Endothelial cell of umbilical vein (primary cell): Measurements from ENCODE around the gene DLG1. TPM values are rescaled to one million over a fixed set of nuclear protein-coding genes. Genes with fewer than 3 reads are reported as not detected.

ENCODE experiments used
- BruUV-seq: library from RNA; stranded (reverse); fragments of 400-500 nt; replicated peaks from 2 replicates; lab custom pipeline; 2021; lab: Mats Ljungman, UMichigan
- CTCF ChIA-PET: fragments of 300-600, 350-600 bp; sonication (Branson Sonifier 250); formaldehyde crosslinking; loops from one replicate; lab custom pipeline; 2021; ENCODE audit warnings: antibody characterized with exemption, inconsistent platforms; lab: Charles Lee
- POLR2A ChIA-PET: fragments of 300-600, 350-600 bp; sonication (Branson Sonifier 250); formaldehyde crosslinking; loops from one replicate; lab custom pipeline; 2021; ENCODE audit warnings: antibody characterized with exemption, inconsistent platforms; lab: Charles Lee
- DNase-seq: peaks from one replicate; pipeline ENCODE4 v3.0.0-alpha.2; 2011; ENCODE audit warnings: low read depth, low spot score
- FAIRE-seq: peaks from 2 replicates; lab custom pipeline; 2011; peaks lifted over from hg19 to GRCh38; lab: Jason Lieb, UNC
- H2AFZ ChIP-seq: 2 replicates; pipeline ENCODE4 v1.6.0; 2012; ENCODE audit warnings: low read depth, low read length, control low read depth, inconsistent platforms
- H3K27ac ChIP-seq: 2 replicates; pipeline ENCODE4 v1.5.1; 2011; ENCODE audit warnings: low read depth, mild to moderate bottlenecking, control low read depth, low read length, moderate library complexity; ENCODE audit not compliant: insufficient read depth
- H3K27me3 ChIP-seq, 2 experiments: 2 replicates each; pipeline versions ENCODE4 v1.6.0 to v1.6.1; 2011; ENCODE audit warnings: low read length in 2 of 2, mixed read lengths in 1 of 2; ENCODE audit not compliant: control insufficient read depth in 2 of 2, insufficient read depth in 2 of 2
- H3K36me3 ChIP-seq, 2 experiments: 2 replicates in 1 of 2; 3 replicates in 1 of 2; pipeline ENCODE4 v1.5.1; 2011; ENCODE audit warnings: low read length in 2 of 2, mild to moderate bottlenecking in 1 of 2, moderate library complexity in 1 of 2; ENCODE audit not compliant: control insufficient read depth in 2 of 2, insufficient read depth in 2 of 2; ENCODE audit errors: extremely low read depth in 1 of 2
- H3K4me1 ChIP-seq: 3 replicates; pipeline ENCODE4 v1.5.1; 2011; ENCODE audit warnings: mild to moderate bottlenecking, low read length; ENCODE audit not compliant: control insufficient read depth, insufficient read depth; ENCODE audit errors: extremely low read depth
- H3K4me2 ChIP-seq: 2 replicates; pipeline ENCODE4 v1.6.1; 2011; ENCODE audit warnings: low read length, control low read depth, mixed read lengths; ENCODE audit not compliant: insufficient read depth
- H3K4me3 ChIP-seq, 3 experiments: fragments of 200-600 bp in 1 of 3; sonication (generic), shearing (Covaris generic) in 1 of 3; replicated peaks in 1 of 3; 2 replicates each; pipeline ENCODE4 v1.5.1; 2011 to 2016; ENCODE audit warnings: control low read depth in 3 of 3, low read length in 3 of 3, mild to moderate bottlenecking in 2 of 3, inconsistent platforms in 1 of 3, low read depth in 1 of 3, moderate library complexity in 1 of 3; ENCODE audit not compliant: insufficient read depth in 1 of 3
- H3K79me2 ChIP-seq: 2 replicates; pipeline ENCODE4 v1.6.0; 2012; ENCODE audit warnings: low read length, inconsistent platforms; ENCODE audit not compliant: control insufficient read depth, insufficient read depth
- H3K9ac ChIP-seq: replicated peaks from 2 replicates; pipeline ENCODE3; 2011; ENCODE audit warnings: low read length, control low read depth; ENCODE audit not compliant: insufficient read depth; ENCODE audit errors: extremely low read depth
- H3K9me1 ChIP-seq: replicated peaks from 3 replicates; pipeline ENCODE4 v1.6.0; 2011; ENCODE audit warnings: mild to moderate bottlenecking, low read length; ENCODE audit not compliant: control insufficient read depth, insufficient read depth; ENCODE audit errors: extremely low read depth
- H3K9me3 ChIP-seq: replicated peaks from 2 replicates; pipeline ENCODE4 v1.5.1; 2012; ENCODE audit warnings: low read length, inconsistent platforms; ENCODE audit not compliant: control insufficient read depth, insufficient read depth
- H4K20me1 ChIP-seq: replicated peaks from 2 replicates; pipeline ENCODE3; 2011; ENCODE audit warnings: mild to moderate bottlenecking, low read length; ENCODE audit not compliant: control insufficient read depth, insufficient read depth; ENCODE audit errors: extremely low read depth
- CTCF ChIP-seq, 2 donors: IDR thresholded peaks; 1 replicate in 1 of 2; 2 replicates in 1 of 2; pipeline ENCODE4 v1.5.1; 2011; ENCODE audit warnings: low read length in 2 of 2, mild to moderate bottlenecking in 2 of 2, moderate library complexity in 2 of 2, control low read depth in 1 of 2, inconsistent platforms in 1 of 2, low read depth in 1 of 2; ENCODE audit not compliant: insufficient read depth in 1 of 2; ENCODE audit errors: extremely low read depth in 1 of 2
- EZH2 ChIP-seq: IDR thresholded peaks from 2 replicates; pipeline ENCODE4 v1.6.1; 2012; ENCODE audit warnings: borderline replicate concordance, low read depth, mild to moderate bottlenecking, moderate library complexity, low read length, inconsistent platforms; ENCODE audit not compliant: severe bottlenecking
- FOS ChIP-seq: IDR thresholded peaks from 2 replicates; pipeline ENCODE4 v1.6.1; 2011; ENCODE audit warnings: mild to moderate bottlenecking, low read length, moderate library complexity, borderline replicate concordance; ENCODE audit not compliant: insufficient read depth
- GATA2 ChIP-seq: IDR thresholded peaks from 2 replicates; pipeline ENCODE4 v1.7.0; 2011; ENCODE audit warnings: low read depth, mild to moderate bottlenecking, moderate library complexity, mixed read lengths, low read length; ENCODE audit not compliant: insufficient read length, insufficient read depth
- JUN ChIP-seq: IDR thresholded peaks from 2 replicates; pipeline ENCODE4 v1.6.1; 2011; ENCODE audit warnings: borderline replicate concordance, low read depth; ENCODE audit not compliant: insufficient read length, insufficient read depth
- MAX ChIP-seq: IDR thresholded peaks from 2 replicates; pipeline ENCODE4 v1.6.1; 2011; ENCODE audit not compliant: insufficient read depth, insufficient read length
- MYC ChIP-seq: IDR thresholded peaks from one replicate; pipeline ENCODE4 v1.6.1; 2011; ENCODE audit warnings: mild to moderate bottlenecking, low read depth, low read length
- POLR2A ChIP-seq: IDR thresholded peaks from 2 replicates; pipeline ENCODE4 v1.6.1; 2012; ENCODE audit warnings: low read depth, mild to moderate bottlenecking, control low read depth, low read length
- POLR2AphosphoS5 ChIP-seq: IDR thresholded peaks from 2 replicates; pipeline ENCODE4 v1.6.1; 2012; ENCODE audit warnings: low read depth, mild to moderate bottlenecking, control low read depth, low read length, moderate library complexity; ENCODE audit not compliant: insufficient read depth
- dilution Hi-C: fragments of 300-500 bp; cut with MboI; formaldehyde crosslinking; loops from one replicate; pipeline ENCODE4 v1.15.0; 2019; ENCODE audit warnings: low sequenced_read_pairs; ENCODE audit not compliant: extremely low pct_ligation_motif_present
- intact Hi-C: fragments of 100-400 bp; cut with micrococcal nuclease; formaldehyde crosslinking; loops from one replicate; pipeline ENCODE4 v1.10.0; 2022
- polyA plus RNA-seq, 4 experiments: library from polyadenylated mRNA; depleted of rRNA in 3 of 4; stranded (reverse) in 3 of 4; unstranded in 1 of 4; fragments of >200 nt; gene quantifications; 2 replicates each; pipeline versions ENCODE4 v1.2.1 to v1.2.3, GENCODE V29; 2011 to 2012; ENCODE audit warnings: missing spikeins in 1 of 4
- total RNA-seq: library from RNA; stranded (reverse); gene quantifications from 2 replicates; pipeline ENCODE4 v1.2.3, GENCODE V29; 2021

The DLG1 gene
- total and polyA plus RNA-seq, 2 donors (not counting 3 experiments of a cell fraction or from before 2014, with no cell fraction given) = 26.5 to 80.1 TPM

- no peaks in the 10 kb centered on the region for H3K9me1 ChIP-seq
- no peak overlapping the region for H3K4me3 ChIP-seq
- peaks cover 2% of the 10 kb centered on the region for H4K20me1 ChIP-seq
- no peaks in the 10 kb centered on the region for H3K4me1 ChIP-seq
- no peaks in the 10 kb centered on the region for H3K9me3 ChIP-seq
- intact Hi-C loops = no loop called here
- ChIA-PET CTCF (interaction anchor here (1.7 kb wide), 1 partner anchor 12 kb away, joined by 14 read pairs; no protein-coding TSS in a partner anchor), POLR2A (no interaction called here)
- H3K27ac ChIP-seq = no peak overlapping the region
- H2AFZ ChIP-seq = no peak overlapping the region
- no TSS peak for BruUV-seq
- FAIRE-seq (no peak), DNase-seq (no peak)
- no peak overlapping the region for H3K4me2 ChIP-seq
- no peaks in the 10 kb centered on the region for H3K27me3 ChIP-seq
- peaks cover 31% of the 10 kb centered on the region for H3K79me2 ChIP-seq
- no peaks in the 10 kb centered on the region for H3K36me3 ChIP-seq
- no peak for TF ChIP-seq EZH2
- no peak for TF ChIP-seq POLR2A
- TF ChIP-seq FOS = no peak
- TF ChIP-seq GATA2 = no peak
- no peak for TF ChIP-seq POLR2AphosphoS5
- no peak for TF ChIP-seq CTCF (IDR thresholded peaks at IDR 0.05; ENCODE audit: extremely low read depth in 1 of 2, insufficient read depth in 1 of 2, low read depth in 1 of 2, low read length in 2 of 2)
- TF ChIP-seq MAX = no peak
- TF ChIP-seq JUN = no peak
- TF ChIP-seq MYC = no peak
- no peak overlapping the region for H3K9ac ChIP-seq
- dilution Hi-C loops = no loop called here
Observed at GRCh38 chr3:197175503-197175902, 122.9 kb downstream of the DLG1 start.
